NB4 (cell line): ENCODE measurements around the gene MACC1.

ENCODE experiments used
- MYC ChIP-seq: IDR thresholded peaks from 2 replicates; pipeline ENCODE4 v1.6.1; 2011; ENCODE audit warnings: low read depth, low read length
- POLR2A ChIP-seq: IDR thresholded peaks from 2 replicates; pipeline ENCODE4 v1.6.1; 2011; ENCODE audit warnings: mild to moderate bottlenecking; ENCODE audit not compliant: insufficient read length; ENCODE audit errors: extremely low read depth
- TF ChIP-seq, protein P1 (sequence below): IDR thresholded peaks from one replicate; pipeline ENCODE4 v1.5.1; 2012; ENCODE audit warnings: low read depth, low read length
- TF ChIP-seq, protein P2 (sequence below): IDR thresholded peaks from 2 replicates; pipeline ENCODE4 v1.6.1; 2011; ENCODE audit warnings: low read depth, low read length

DNA sequence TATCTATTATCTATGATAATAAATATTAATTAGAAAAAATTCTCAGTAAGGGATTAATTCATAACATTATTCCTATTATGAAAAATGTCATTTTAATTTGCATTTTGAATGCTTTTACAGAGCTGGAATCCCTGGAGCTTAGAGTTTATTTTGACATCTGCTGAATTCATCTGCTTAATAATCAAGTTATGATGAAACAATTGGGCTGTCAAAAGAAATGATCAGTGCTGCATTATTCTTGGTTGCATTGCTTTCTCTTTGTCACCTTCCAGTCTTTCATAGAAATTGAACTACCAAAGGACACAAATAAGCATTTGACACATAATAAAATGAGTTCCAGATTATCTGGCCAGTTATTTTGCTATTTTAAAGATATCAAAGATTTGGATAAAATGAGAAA is 40.0 kb upstream of the MACC1 start:
- TF ChIP-seq, protein P1, sequence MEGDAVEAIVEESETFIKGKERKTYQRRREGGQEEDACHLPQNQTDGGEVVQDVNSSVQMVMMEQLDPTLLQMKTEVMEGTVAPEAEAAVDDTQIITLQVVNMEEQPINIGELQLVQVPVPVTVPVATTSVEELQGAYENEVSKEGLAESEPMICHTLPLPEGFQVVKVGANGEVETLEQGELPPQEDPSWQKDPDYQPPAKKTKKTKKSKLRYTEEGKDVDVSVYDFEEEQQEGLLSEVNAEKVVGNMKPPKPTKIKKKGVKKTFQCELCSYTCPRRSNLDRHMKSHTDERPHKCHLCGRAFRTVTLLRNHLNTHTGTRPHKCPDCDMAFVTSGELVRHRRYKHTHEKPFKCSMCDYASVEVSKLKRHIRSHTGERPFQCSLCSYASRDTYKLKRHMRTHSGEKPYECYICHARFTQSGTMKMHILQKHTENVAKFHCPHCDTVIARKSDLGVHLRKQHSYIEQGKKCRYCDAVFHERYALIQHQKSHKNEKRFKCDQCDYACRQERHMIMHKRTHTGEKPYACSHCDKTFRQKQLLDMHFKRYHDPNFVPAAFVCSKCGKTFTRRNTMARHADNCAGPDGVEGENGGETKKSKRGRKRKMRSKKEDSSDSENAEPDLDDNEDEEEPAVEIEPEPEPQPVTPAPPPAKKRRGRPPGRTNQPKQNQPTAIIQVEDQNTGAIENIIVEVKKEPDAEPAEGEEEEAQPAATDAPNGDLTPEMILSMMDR, result no peak
- TF ChIP-seq POLR2A (no peak), MYC (no peak)
- TF ChIP-seq, protein P2, sequence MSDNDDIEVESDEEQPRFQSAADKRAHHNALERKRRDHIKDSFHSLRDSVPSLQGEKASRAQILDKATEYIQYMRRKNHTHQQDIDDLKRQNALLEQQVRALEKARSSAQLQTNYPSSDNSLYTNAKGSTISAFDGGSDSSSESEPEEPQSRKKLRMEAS, result no peak
